ENCODE results near the gene RPL37. TPM values are rescaled to one million over a fixed set of nuclear protein-coding genes. Genes with fewer than 3 reads are reported as not detected.
A peak's percentile ranks its signal among the peaks of the same experiment; 100 is the strongest.

The RPL37 gene
- total RNA-seq, 1 experiment from 2014 or later: 1,699 TPM

GRCh38 chr5:40776658-40776977 is 58.4 kb downstream of the RPL37 start:
- Histone ChIP-seq H3K9me3 (no peaks in the 10 kb centered on the region), H3K4me3 (ENCODE audit: low read depth, low read length) (no peak overlapping the region), H3K4me1 (peaks cover 20% of the 10 kb centered on the region), H3K27me3 (replicated peaks; ENCODE audit: control insufficient read depth, insufficient read depth, low read length) (no peaks in the 10 kb centered on the region), H3K36me3 (ENCODE audit: control insufficient read depth, insufficient read depth, low read length) (0 out of 2 replicates have a peak, but pooled peaks cover 1% of the 10 kb centered on the region)
- Mint-ChIP-seq H3K4me1 (ENCODE audit: low read depth, unreplicated experiment) (peaks cover 18% of the 10 kb centered on the region), H3K4me3 (ENCODE audit: unreplicated experiment) (no peak overlapping the region), H3K27ac (ENCODE audit: unreplicated experiment) (no peak overlapping the region), H3K36me3 (ENCODE audit: insufficient read depth, unreplicated experiment) (peaks cover 31% of the 10 kb centered on the region), H3K9me3 (ENCODE audit: unreplicated experiment) (no peaks in the 10 kb centered on the region), H3K27me3 (ENCODE audit: insufficient read depth, unreplicated experiment) (no peaks in the 10 kb centered on the region)
- POLR2A ChIA-PET: interaction anchor here (1.1 kb wide), 1 partner anchor 22 kb away, joined by 3 read pairs; the partner anchor contains the start of gene PRKAA1
- CTCF ChIA-PET: interaction anchor here (0.6 kb wide), 1 partner anchor 95 kb away, joined by 3 read pairs; no protein-coding TSS in a partner anchor
- intact Hi-C loops (cut with micrococcal nuclease; ENCODE audit: unreplicated experiment): no loop called here
- BruUV-seq (replicated peaks): no TSS peak
- TF ChIP-seq CTCF (IDR thresholded peaks at IDR 0.05; ENCODE audit: insufficient read depth in 1 of 2, low read depth in 1 of 2, low read length in 1 of 2, severe bottlenecking in 1 of 2, unreplicated experiment in 1 of 2): no peak
- no peak for DNase-seq

- no peaks in the 10 kb centered on the region for H3K27me3 ChIP-seq (replicated peaks; ENCODE audit: control insufficient read depth, insufficient read depth, low read length)
- Mint-ChIP-seq H3K4me3 (ENCODE audit: unreplicated experiment) (no peak overlapping the region), H3K4me1 (ENCODE audit: low read depth, unreplicated experiment) (peaks cover 18% of the 10 kb centered on the region), H3K36me3 (ENCODE audit: insufficient read depth, unreplicated experiment) (peaks cover 33% of the 10 kb centered on the region), H3K27ac (ENCODE audit: unreplicated experiment) (peak overlapping the region; percentile 44), H3K27me3 (ENCODE audit: insufficient read depth, unreplicated experiment) (no peaks in the 10 kb centered on the region), H3K9me3 (ENCODE audit: unreplicated experiment) (no peaks in the 10 kb centered on the region)
- BruUV-seq (replicated peaks): TSS peak; percentile 5
- H3K9me3 ChIP-seq: no peaks in the 10 kb centered on the region
- TF ChIP-seq CTCF (IDR thresholded peaks at IDR 0.05; ENCODE audit: insufficient read depth in 1 of 2, low read depth in 1 of 2, low read length in 1 of 2, severe bottlenecking in 1 of 2, unreplicated experiment in 1 of 2): no peak
- peaks cover 19% of the 10 kb centered on the region for H3K4me1 ChIP-seq
- no peak overlapping the region for H3K4me3 ChIP-seq (ENCODE audit: low read depth, low read length)
- 0 out of 2 replicates have a peak, but pooled peaks cover 1% of the 10 kb centered on the region for H3K36me3 ChIP-seq (ENCODE audit: control insufficient read depth, insufficient read depth, low read length)
- intact Hi-C loops (cut with micrococcal nuclease; ENCODE audit: unreplicated experiment): loop anchor here (2.0 kb wide), 1 partner anchor 19 kb away; no protein-coding TSS in a partner anchor
- POLR2A ChIA-PET: interaction anchor here (1.1 kb wide), 1 partner anchor 22 kb away, joined by 3 read pairs; the partner anchor contains the start of gene PRKAA1
- CTCF ChIA-PET: interaction anchor here (0.5 to 1.2 kb wide), 3 partner anchors 21 to 96 kb away, joined by 3 to 4 read pairs (median 3); no protein-coding TSS in a partner anchor
- no peak for DNase-seq
These were observed 59.0 kb downstream of the RPL37 start for GRCh38 chr5:40775846-40776657.

Other genes starting within 250 kb of the RPL37 start
- gene PTGER4, start 155.3 kb downstream of the RPL37 start, total RNA-seq (2022): 0.16 TPM in 1 of 2 replicates, not detected in the other
- gene TTC33, start 79.3 kb downstream of the RPL37 start, total RNA-seq (2022): 8.6 and 10.4 TPM in 2 replicates
- 64.6 and 69.2 TPM in 2 replicates for gene PRKAA1, start 36.8 kb downstream of the RPL37 start, total RNA-seq (2022)
- 0.14 and 0.26 TPM in 2 replicates for gene CARD6, start 6.1 kb upstream of the RPL37 start, total RNA-seq (2022)
- 0.63 TPM in 1 of 2 replicates, not detected in the other for gene C7, start 74.3 kb upstream of the RPL37 start, total RNA-seq (2022)
- not detected in 2 replicates for gene MROH2B, start 236.1 kb upstream of the RPL37 start, total RNA-seq (2022)